Choroid plexus epithelial cell (primary cell): ENCODE data around the gene MIPEP.

ENCODE experiments used
- DNase-seq: peaks from one replicate; pipeline ENCODE4 v3.0.0-alpha.2; 2010; ENCODE audit warnings: low read depth
- H3K4me3 ChIP-seq: 2 replicates; pipeline ENCODE4 v1.5.1; 2011; ENCODE audit warnings: low read depth, mild to moderate bottlenecking, control low read depth, low read length, moderate library complexity
- CTCF ChIP-seq: conservative IDR thresholded peaks from 2 replicates; pipeline ENCODE4 v1.5.1; 2011; ENCODE audit warnings: low read depth, mild to moderate bottlenecking, control low read depth, inconsistent platforms, low read length, moderate library complexity

The MIPEP gene

GRCh38 chr13:23729531-23729930 lies 159.7 kb downstream of the MIPEP start:
- no peak overlapping the region for H3K4me3 ChIP-seq
- DNase-seq, result no peak
- TF ChIP-seq CTCF, result no peak

- no peak for TF ChIP-seq CTCF
- no peak overlapping the region for H3K4me3 ChIP-seq
- DNase-seq, result no peak
These were observed 160.4 kb downstream of the MIPEP start for GRCh38 chr13:23728807-23729206.

- H3K4me3 ChIP-seq, result no peak overlapping the region
- no peak for DNase-seq
- no peak for TF ChIP-seq CTCF
These were observed 163.3 kb downstream of the MIPEP start for GRCh38 chr13:23725922-23726321.

GRCh38 chr13:23724196-23724970 lies 164.8 kb downstream of the MIPEP start:
- no peak for DNase-seq
- H3K4me3 ChIP-seq, result no peak overlapping the region
- TF ChIP-seq CTCF, result no peak

GRCh38 chr13:23723471-23723870 lies 165.7 kb downstream of the MIPEP start:
- H3K4me3 ChIP-seq, result no peak overlapping the region
- DNase-seq, result peak; percentile 38

GRCh38 chr13:23722726-23723453 lies 166.3 kb downstream of the MIPEP start:
- no peak overlapping the region for H3K4me3 ChIP-seq
- TF ChIP-seq CTCF, result no peak
- DNase-seq, result no peak

More at GRCh38 chr13:23723471-23723870, 165.7 kb downstream of the MIPEP start:
- TF ChIP-seq CTCF, result no peak
